ENCODE results near the gene MYL2. TPM values are rescaled to one million over a fixed set of nuclear protein-coding genes. Genes with fewer than 3 reads are reported as not detected.

Gene MYL2
- total RNA-seq, 1 donor from 2014 or later, result not detected

GRCh38 chr12:110919720-110920119 lies 659 bp downstream of the MYL2 start:
- DNase-seq (ENCODE audit: low read depth) (no peak), FAIRE-seq (no peak)
- Histone ChIP-seq H3K27me3 (ENCODE audit: control insufficient read depth, insufficient read depth, low read length) (no peaks in the 10 kb centered on the region), H3K4me3 (ENCODE audit: low read depth, low read length) (no peak overlapping the region), H3K36me3 (ENCODE audit: control insufficient read depth, insufficient read depth, low read length) (no peaks in the 10 kb centered on the region)
- no peak for TF ChIP-seq CTCF (IDR thresholded peaks at IDR 0.05; ENCODE audit: insufficient read depth, low read length, severe bottlenecking)

- no peak for TF ChIP-seq CTCF (IDR thresholded peaks at IDR 0.05; ENCODE audit: insufficient read depth, low read length, severe bottlenecking)
- H3K27me3 ChIP-seq (ENCODE audit: control insufficient read depth, insufficient read depth, low read length), result no peaks in the 10 kb centered on the region
- FAIRE-seq (no peak), DNase-seq (ENCODE audit: low read depth) (peak; percentile 45)
- no peak overlapping the region for H3K4me3 ChIP-seq (ENCODE audit: low read depth, low read length)
- H3K36me3 ChIP-seq (ENCODE audit: control insufficient read depth, insufficient read depth, low read length), result no peaks in the 10 kb centered on the region
Measured at GRCh38 chr12:110917961-110918360, 2.4 kb downstream of the MYL2 start.

- no peaks in the 10 kb centered on the region for H3K27me3 ChIP-seq (ENCODE audit: control insufficient read depth, insufficient read depth, low read length)
- FAIRE-seq (peak; percentile 60), DNase-seq (ENCODE audit: low read depth) (peak; percentile 95)
- TF ChIP-seq CTCF (IDR thresholded peaks at IDR 0.05; ENCODE audit: insufficient read depth, low read length, severe bottlenecking), result no peak
- no peak overlapping the region for H3K4me3 ChIP-seq (ENCODE audit: low read depth, low read length)
- no peaks in the 10 kb centered on the region for H3K36me3 ChIP-seq (ENCODE audit: control insufficient read depth, insufficient read depth, low read length)
Measured at GRCh38 chr12:110917467-110917866, 2.9 kb downstream of the MYL2 start.

- no peak for FAIRE-seq
- no peak for TF ChIP-seq CTCF (IDR thresholded peaks at IDR 0.05; ENCODE audit: insufficient read depth, low read length, severe bottlenecking)
- H3K27me3 ChIP-seq (ENCODE audit: control insufficient read depth, insufficient read depth, low read length), result no peaks in the 10 kb centered on the region
Measured at GRCh38 chr12:110916295-110916875, 4.0 kb downstream of the MYL2 start.

GRCh38 chr12:110913119-110914056 lies 7.0 kb downstream of the MYL2 start:
- H3K4me3 ChIP-seq (ENCODE audit: low read depth, low read length), result no peak overlapping the region
- H3K36me3 ChIP-seq (ENCODE audit: control insufficient read depth, insufficient read depth, low read length), result no peaks in the 10 kb centered on the region
- no peak for DNase-seq (ENCODE audit: low read depth)
- no peaks in the 10 kb centered on the region for H3K27me3 ChIP-seq (ENCODE audit: control insufficient read depth, insufficient read depth, low read length)
- TF ChIP-seq CTCF (IDR thresholded peaks at IDR 0.05; ENCODE audit: insufficient read depth, low read length, severe bottlenecking), result no peak
- FAIRE-seq, result no peak

More at GRCh38 chr12:110916295-110916875, 4.0 kb downstream of the MYL2 start:
- H3K36me3 ChIP-seq (ENCODE audit: control insufficient read depth, insufficient read depth, low read length), result no peaks in the 10 kb centered on the region
- H3K4me3 ChIP-seq (ENCODE audit: low read depth, low read length), result no peak overlapping the region
- peak; percentile 67 for DNase-seq (ENCODE audit: low read depth)
